Neuron (in vitro differentiated cells): ENCODE results near the gene SLC9A2.

Source experiments
- H2AFZ ChIP-seq: one replicate; pipeline ENCODE4 v1.6.1; 2013; ENCODE audit warnings: low read depth, mild to moderate bottlenecking, inconsistent platforms, low read length, moderate library complexity
- H3K27me3 ChIP-seq: one replicate; pipeline ENCODE4 v1.6.1; 2013; ENCODE audit warnings: low read length; ENCODE audit not compliant: insufficient read depth
- H3K36me3 ChIP-seq: one replicate; pipeline ENCODE4 v1.6.1; 2013; ENCODE audit warnings: low read length; ENCODE audit not compliant: insufficient read depth
- H3K4me1 ChIP-seq: one replicate; pipeline ENCODE4 v1.6.1; 2013; ENCODE audit warnings: low read length; ENCODE audit not compliant: insufficient read depth
- H3K4me3 ChIP-seq: 2 replicates; pipeline ENCODE4 v1.5.1; 2013; ENCODE audit warnings: mild to moderate bottlenecking, low read length, moderate library complexity
- H3K9me3 ChIP-seq: one replicate; pipeline ENCODE4 v1.6.1; 2013; ENCODE audit warnings: low read length

The SLC9A2 gene

DNA sequence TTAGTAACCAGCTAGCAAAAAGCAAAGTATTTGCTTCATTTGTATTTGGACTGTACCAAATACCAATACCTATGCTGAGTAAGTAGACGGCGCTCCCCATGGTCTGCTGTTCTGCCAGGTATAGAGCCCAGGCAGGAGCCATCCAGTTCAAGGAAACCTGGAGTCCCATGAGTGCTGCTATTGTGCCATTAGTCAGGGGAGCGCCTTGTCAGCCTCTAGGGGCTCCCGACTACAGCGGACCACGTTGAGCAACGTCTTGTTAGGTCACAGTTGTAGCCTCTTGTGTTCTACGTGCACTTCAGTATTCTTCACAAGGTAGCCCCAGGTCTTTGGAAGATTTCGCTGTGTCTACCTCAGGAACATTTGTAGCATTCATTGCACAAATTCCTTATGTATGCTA, 21.6 kb upstream of the SLC9A2 start:
- no peaks in the 10 kb centered on the region for H3K36me3 ChIP-seq
- no peaks in the 10 kb centered on the region for H3K4me1 ChIP-seq
- no peaks in the 10 kb centered on the region for H3K27me3 ChIP-seq
- H3K4me3 ChIP-seq, result no peak overlapping the region
- no peak overlapping the region for H2AFZ ChIP-seq
- H3K9me3 ChIP-seq, result no peaks in the 10 kb centered on the region

DNA sequence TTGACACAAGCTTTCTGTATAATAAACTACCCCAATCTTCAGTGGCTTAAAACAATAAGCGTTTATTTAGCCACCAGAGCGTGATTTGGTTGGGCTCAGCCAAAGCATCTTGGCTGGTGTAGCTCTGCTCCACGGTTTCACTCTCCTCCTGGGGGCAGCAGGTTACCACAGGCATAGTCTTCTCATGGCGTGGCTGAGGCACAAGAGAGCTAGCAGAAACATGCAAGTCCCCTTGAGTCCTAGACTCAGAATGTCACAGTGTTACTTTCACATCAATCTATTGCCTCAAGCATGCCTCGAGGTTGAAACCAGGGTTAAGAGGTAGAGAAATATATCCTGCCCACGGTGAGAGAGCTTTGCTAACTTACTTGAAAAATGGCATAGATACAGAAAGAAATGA, 19.9 kb upstream of the SLC9A2 start:
- no peaks in the 10 kb centered on the region for H3K27me3 ChIP-seq
- no peaks in the 10 kb centered on the region for H3K36me3 ChIP-seq
- H3K4me3 ChIP-seq, result no peak overlapping the region
- no peaks in the 10 kb centered on the region for H3K4me1 ChIP-seq
- no peaks in the 10 kb centered on the region for H3K9me3 ChIP-seq
- H2AFZ ChIP-seq, result no peak overlapping the region

DNA sequence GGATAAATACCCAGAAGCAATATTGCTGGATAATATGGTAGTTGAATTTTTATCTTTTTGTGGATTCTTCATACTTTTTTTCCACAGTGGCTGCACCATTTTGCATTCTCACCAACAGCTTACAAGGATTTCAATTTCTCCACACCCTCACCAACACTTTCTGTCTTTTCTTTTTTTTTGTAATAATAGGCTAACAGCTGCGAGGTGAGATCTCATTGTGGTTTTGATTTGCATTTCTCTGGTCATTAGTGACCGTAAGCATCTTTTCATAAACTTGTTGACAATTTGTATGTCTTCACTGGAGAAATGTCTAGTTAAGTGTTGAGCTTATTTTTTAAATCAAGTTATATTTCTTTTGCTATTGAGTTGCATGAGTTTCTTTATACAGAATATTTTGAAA, 17.6 kb upstream of the SLC9A2 start:
- Histone ChIP-seq H3K4me1 (no peaks in the 10 kb centered on the region), H3K4me3 (no peak overlapping the region), H2AFZ (no peak overlapping the region), H3K36me3 (no peaks in the 10 kb centered on the region), H3K9me3 (no peaks in the 10 kb centered on the region), H3K27me3 (no peaks in the 10 kb centered on the region)

DNA sequence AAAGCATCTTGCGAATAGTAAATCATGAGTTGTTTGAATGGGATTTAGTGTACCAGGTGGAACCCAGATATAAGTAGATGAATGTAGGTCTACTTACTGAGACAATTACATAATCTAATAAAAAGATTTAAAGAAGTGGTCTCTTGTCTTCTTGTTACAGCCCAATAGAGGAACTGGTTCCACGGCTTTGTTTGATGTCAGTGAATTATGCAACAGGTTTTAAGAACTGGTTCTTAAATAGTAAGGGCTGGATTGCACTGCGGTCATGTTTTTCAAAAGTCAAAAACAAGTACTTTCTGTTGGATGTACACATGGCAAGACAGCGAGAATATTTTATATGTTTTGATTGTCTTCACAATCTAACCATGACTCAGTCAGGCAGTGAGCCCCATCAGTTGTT, 15.4 kb upstream of the SLC9A2 start:
- H3K9me3 ChIP-seq, result no peaks in the 10 kb centered on the region
- H3K4me1 ChIP-seq, result no peaks in the 10 kb centered on the region
- no peak overlapping the region for H2AFZ ChIP-seq
- no peaks in the 10 kb centered on the region for H3K36me3 ChIP-seq
- no peak overlapping the region for H3K4me3 ChIP-seq
- no peaks in the 10 kb centered on the region for H3K27me3 ChIP-seq

DNA sequence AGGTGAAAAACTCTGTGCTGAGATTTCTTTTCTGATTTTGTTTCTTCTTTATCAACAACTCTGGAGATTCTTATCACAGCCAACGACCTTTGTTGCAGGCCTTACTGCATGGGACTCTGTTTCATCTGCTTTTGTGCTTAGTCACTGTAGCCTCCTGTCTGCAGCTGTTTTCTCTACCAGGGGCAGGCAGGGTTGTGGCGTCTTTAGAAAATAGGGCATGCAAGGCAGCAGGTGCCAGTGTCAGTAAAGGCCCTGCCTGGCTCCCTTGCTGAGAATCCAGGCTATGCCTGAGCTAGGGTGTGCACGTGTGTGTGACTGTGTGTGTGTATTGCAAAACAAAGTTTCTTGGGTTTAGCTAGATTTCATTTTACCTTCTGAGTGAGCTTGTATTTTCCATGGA, 14.6 kb upstream of the SLC9A2 start:
- Histone ChIP-seq H3K27me3 (no peaks in the 10 kb centered on the region), H3K4me3 (no peak overlapping the region), H2AFZ (no peak overlapping the region), H3K9me3 (no peaks in the 10 kb centered on the region), H3K4me1 (no peaks in the 10 kb centered on the region), H3K36me3 (no peaks in the 10 kb centered on the region)

DNA sequence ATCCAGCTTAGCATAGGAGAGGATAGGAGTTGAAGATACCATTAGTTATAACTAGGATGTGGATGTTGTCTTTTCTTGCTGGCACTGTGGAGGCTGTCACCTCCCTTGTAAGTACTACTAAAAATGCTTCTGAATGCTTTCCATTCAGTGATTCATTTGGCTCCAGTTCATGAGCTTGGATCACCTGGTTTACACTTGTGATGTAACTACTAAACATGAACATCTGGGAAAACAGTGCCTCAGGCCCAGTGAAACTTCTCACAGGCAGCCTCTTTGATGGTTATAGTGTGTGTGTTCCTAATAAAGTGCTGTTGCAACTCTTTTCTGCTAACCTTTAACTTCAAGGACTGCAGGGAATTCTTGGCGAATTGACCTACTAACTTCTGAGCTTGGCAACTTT, 13.0 kb upstream of the SLC9A2 start:
- Histone ChIP-seq H3K9me3 (no peaks in the 10 kb centered on the region), H3K4me3 (no peak overlapping the region), H3K36me3 (no peaks in the 10 kb centered on the region), H2AFZ (no peak overlapping the region), H3K4me1 (no peaks in the 10 kb centered on the region), H3K27me3 (no peaks in the 10 kb centered on the region)

DNA sequence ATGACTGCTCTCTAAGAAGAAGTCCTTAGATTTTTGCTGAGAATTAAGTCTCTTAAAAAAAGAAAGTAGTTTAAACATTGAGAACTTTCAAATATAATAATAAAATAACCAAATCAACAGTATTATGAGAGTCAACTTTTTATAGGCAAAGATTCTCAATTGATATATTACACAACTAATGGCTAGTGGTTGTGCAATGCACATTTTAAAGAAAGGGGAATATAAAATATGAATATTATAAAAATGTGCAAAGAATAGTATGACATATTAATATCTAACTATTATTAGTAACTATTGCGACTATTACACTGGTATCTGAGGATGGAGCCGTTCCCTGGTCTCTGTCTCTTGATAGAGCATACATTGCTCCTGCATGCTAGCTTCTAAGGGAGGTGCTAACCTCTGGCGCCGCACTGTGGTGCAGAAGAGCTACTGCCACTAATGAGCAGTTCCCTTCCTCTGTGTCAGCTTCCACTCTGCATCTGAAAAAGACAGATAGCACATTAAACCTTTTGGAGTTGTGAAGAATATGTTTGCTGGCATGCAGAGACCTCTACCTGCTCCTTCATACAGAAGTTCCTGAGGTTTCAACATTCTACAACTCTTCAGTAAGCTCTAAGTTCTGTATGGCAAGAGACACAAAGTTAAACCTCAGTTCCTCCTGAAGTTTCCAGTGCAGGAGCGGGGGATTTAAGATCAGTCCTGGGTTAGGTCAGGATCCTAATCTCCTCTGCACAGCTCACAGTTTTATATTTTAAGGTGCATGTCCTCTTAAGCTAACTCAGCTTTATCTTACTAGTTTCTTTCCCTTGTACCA, 3.5 kb upstream of the SLC9A2 start:
- peaks cover 39% of the 10 kb centered on the region for H3K27me3 ChIP-seq
- H3K4me1 ChIP-seq, result peaks cover 14% of the 10 kb centered on the region
- no peaks in the 10 kb centered on the region for H3K36me3 ChIP-seq
- no peak overlapping the region for H3K4me3 ChIP-seq
- no peak overlapping the region for H2AFZ ChIP-seq
- no peaks in the 10 kb centered on the region for H3K9me3 ChIP-seq

DNA sequence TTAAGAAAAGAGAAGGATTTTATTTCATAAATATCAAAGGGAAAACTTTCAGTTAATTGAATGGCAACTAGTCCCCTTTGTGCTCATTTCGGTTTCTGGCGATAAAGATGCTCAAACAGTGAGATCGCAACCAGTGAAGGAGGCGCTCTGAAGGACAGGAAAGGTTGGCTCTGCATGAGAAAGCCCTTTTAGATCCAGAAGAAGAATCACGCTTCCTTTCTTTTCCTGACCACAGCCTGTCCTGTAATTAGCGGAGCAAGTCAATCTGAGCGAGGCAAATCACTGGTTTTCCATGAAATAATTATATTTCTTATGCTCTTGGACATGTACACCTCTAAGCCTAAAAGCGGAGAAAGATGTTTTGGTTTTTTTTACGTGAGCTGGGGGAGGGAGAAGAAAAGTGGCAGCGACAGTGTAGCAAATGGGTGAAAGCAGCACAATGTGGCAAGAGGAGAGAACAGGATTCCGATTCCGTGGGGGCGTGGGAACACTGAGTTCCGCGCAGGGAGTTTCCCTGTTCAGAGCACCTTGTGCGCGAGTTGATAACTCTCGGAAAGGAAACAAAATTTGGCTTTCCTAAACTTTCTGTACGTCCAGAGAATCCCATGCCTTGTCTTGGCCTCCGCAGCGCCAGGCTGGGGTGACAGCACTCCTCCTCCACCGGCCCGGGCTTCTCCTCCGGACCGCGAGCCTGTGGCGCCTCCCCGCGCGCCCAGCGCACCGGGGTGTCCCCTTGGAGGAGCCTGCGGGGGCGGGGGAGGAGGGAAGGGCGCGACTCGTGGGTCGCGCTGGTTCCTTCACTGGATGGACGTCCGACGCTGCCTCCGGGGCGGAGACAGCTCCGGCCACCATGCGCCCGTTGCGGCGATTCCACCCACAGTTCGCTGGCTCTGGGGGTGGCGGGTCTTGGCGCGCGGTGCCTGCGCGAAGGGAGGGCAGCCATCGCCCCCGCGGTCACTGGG, 620 bp upstream of the SLC9A2 start:
- Histone ChIP-seq H3K27me3 (peaks cover 50% of the 10 kb centered on the region), H3K9me3 (no peaks in the 10 kb centered on the region), H3K4me1 (peaks cover 14% of the 10 kb centered on the region), H2AFZ (peak overlapping the region; percentile 80), H3K36me3 (no peaks in the 10 kb centered on the region), H3K4me3 (peak overlapping the region; percentile 41)

DNA sequence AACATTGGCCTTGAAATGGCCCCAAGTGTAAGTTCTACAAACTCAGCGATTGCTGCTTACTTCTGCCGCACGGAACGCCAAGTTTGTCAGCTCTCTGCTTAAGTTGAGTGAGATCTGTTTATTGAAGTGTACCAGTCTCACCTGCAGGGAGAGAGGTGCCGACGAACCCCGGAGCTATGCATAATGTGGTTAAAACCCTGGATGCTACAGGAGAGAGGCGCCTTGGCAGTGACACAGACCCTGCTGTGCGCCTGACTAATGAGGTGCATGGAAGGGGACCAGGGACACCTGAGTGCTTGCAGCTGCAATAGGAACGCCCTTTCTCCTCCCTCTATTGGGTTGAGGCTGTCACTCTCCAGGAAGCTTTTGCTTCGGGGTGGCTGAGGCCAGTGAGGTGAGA, 979 bp downstream of the SLC9A2 start:
- H3K4me3 ChIP-seq, result no peak overlapping the region
- H3K4me1 ChIP-seq, result peaks cover 14% of the 10 kb centered on the region
- H3K36me3 ChIP-seq, result no peaks in the 10 kb centered on the region
- no peaks in the 10 kb centered on the region for H3K9me3 ChIP-seq
- H2AFZ ChIP-seq, result no peak overlapping the region
- peaks cover 50% of the 10 kb centered on the region for H3K27me3 ChIP-seq

DNA sequence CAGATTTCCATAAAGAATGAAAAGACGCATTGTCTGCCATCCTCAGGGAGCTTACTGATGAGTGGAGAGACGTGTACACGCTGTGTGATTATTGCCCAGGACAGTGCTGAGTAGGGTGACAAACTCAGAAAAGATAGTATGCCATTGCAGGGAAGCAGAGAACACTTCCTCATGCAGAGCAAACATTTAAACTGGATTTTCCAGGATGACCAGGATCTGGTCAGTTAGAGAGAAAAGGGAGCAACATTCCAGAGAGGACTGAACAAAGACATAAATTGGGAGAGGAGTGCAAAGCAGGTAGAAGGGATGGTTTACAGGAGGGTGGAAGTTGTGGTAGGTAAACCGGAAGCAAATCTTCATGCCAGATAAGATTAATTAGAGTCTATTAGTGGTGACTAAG, 2.3 kb downstream of the SLC9A2 start:
- no peaks in the 10 kb centered on the region for H3K9me3 ChIP-seq
- no peak overlapping the region for H2AFZ ChIP-seq
- H3K4me3 ChIP-seq, result no peak overlapping the region
- peaks cover 14% of the 10 kb centered on the region for H3K4me1 ChIP-seq
- H3K36me3 ChIP-seq, result no peaks in the 10 kb centered on the region
- peaks cover 49% of the 10 kb centered on the region for H3K27me3 ChIP-seq

DNA sequence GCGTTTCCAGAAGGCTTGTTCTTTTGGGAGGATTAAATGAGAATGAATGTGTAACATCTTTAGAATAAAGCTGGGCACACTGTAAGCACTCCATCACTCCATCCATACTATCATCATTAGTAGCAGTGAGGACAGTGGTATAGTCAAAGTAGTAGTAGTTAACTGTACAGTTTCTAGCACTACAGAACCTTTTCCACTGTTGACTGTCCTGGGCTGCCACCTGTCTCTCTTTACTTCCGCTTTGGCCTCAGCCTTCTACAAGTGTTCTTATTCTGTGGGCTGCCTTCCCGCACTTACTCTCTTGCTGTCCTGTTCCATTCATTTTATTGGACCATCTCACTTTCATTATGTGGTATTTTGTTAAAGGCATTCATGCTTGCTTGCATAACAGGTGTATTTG, 3.3 kb downstream of the SLC9A2 start:
- no peak overlapping the region for H2AFZ ChIP-seq
- no peak overlapping the region for H3K4me3 ChIP-seq
- H3K36me3 ChIP-seq, result no peaks in the 10 kb centered on the region
- peaks cover 14% of the 10 kb centered on the region for H3K4me1 ChIP-seq
- peaks cover 39% of the 10 kb centered on the region for H3K27me3 ChIP-seq
- no peaks in the 10 kb centered on the region for H3K9me3 ChIP-seq

DNA sequence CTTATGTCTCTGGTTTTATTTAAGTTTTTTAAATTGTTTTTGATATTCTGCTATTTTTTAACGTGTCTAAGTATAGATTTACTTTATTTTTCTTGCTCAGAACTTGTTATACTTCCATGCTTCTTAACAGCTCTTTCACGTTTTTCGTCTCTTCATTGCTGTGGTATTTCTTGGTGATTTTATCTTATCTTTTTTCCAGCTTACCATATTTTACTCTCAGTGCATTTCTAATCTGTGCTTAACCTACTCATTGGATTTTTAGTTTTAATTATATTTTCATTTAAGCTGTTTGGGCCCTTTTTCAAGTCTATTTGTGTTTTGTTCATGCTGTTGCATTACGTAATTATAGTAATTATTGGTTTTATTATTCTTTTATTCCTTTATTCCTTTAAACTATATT, 11.1 kb downstream of the SLC9A2 start:
- Histone ChIP-seq H3K27me3 (no peaks in the 10 kb centered on the region), H2AFZ (no peak overlapping the region), H3K4me3 (no peak overlapping the region), H3K36me3 (no peaks in the 10 kb centered on the region), H3K9me3 (no peaks in the 10 kb centered on the region), H3K4me1 (no peaks in the 10 kb centered on the region)

DNA sequence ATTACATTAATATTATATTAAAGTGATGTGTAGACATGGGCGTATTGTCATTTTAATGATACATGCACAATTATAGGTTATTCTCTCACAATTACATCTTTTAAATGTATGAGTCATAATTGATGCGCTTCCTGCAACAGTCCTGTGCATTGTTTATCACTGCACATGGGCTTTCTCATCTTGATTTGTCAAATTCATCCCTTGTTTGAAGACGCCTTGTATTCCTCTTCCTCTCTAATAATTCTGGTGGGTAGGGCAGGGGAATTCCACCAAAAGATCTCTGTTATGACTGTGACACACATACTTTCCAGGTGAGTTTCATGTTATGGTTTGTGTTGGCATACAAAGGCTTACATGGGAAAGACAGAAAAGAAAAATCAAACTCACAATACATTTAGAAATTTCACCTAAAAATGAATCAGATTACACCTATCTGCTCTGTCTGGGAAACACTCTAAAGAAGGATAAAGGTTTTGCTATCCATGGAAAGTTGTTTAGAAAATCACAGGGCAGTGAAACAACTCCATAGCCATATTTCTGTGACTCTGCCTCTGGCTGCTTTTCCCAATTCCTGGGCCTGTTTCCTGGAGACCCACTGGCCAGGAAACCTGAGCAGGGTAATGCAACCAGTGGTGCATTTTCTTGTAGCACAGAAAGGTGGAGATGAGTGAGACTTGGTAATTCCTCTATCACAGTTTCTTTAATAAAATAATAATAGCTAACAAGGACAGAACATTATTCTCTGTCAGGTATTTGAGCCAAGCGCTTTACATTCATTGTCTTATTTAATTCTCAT, 13.2 kb downstream of the SLC9A2 start:
- H3K27me3 ChIP-seq, result no peaks in the 10 kb centered on the region
- no peaks in the 10 kb centered on the region for H3K36me3 ChIP-seq
- H3K9me3 ChIP-seq, result no peaks in the 10 kb centered on the region
- no peak overlapping the region for H3K4me3 ChIP-seq
- no peak overlapping the region for H2AFZ ChIP-seq
- no peaks in the 10 kb centered on the region for H3K4me1 ChIP-seq
